GM12878 (cell line): ENCODE results near the gene CYP24A1.

Experiments used
- BCLAF1 ChIP-seq: fragments of 450-650 bp; IDR thresholded peaks from 2 replicates; pipeline ENCODE4 v1.6.1; 2017; ENCODE audit warnings: antibody characterized with exemption, mild to moderate bottlenecking, moderate library complexity
- CTCF ChIP-seq, 3 experiments: IDR thresholded peaks in 2 of 3; conservative IDR thresholded peaks in 1 of 3; 2 replicates each; pipeline ENCODE4 v1.5.1; 2011; ENCODE audit warnings: low read depth in 3 of 3, low read length in 3 of 3, mild to moderate bottlenecking in 3 of 3, control low read depth in 2 of 3, moderate library complexity in 2 of 3, inconsistent platforms in 1 of 3, mixed read lengths in 1 of 3; ENCODE audit not compliant: control insufficient read depth in 2 of 3, insufficient read depth in 1 of 3; ENCODE audit errors: extremely low read depth in 1 of 3
- IKZF1 ChIP-seq: fragments of 450-650 bp; conservative IDR thresholded peaks from 2 replicates; pipeline ENCODE4 v1.6.1; 2017; ENCODE audit warnings: antibody characterized with exemption, mild to moderate bottlenecking
- JUND ChIP-seq: IDR thresholded peaks from 2 replicates; pipeline ENCODE4 v1.6.1; 2012; ENCODE audit warnings: low read depth, mild to moderate bottlenecking, low read length, improper control_type of control experiment, moderate library complexity
- PKNOX1 ChIP-seq: fragments of 450-650 bp; IDR thresholded peaks from 2 replicates; pipeline ENCODE4 v1.6.1; 2016; ENCODE audit warnings: mild to moderate bottlenecking
- POLR2A ChIP-seq: IDR thresholded peaks from 2 replicates; pipeline ENCODE4 v1.6.1; 2011; ENCODE audit warnings: low read depth, mild to moderate bottlenecking, low read length
- SIN3A ChIP-seq: IDR thresholded peaks from 2 replicates; pipeline ENCODE4 v1.6.1; 2012; ENCODE audit warnings: low read depth, low read length, improper control_type of control experiment
- SKIL ChIP-seq: fragments of 450-650 bp; IDR thresholded peaks from 2 replicates; pipeline ENCODE4 v1.6.1; 2017; ENCODE audit warnings: mild to moderate bottlenecking, low read depth, inconsistent platforms; ENCODE audit not compliant: poor library complexity, severe bottlenecking
- SREBF2 ChIP-seq: IDR thresholded peaks from 2 replicates; pipeline ENCODE4 v1.6.1; 2012; ENCODE audit warnings: mild to moderate bottlenecking, low read length
- TCF7 ChIP-seq: IDR thresholded peaks from 2 replicates; pipeline ENCODE4 v1.6.1; 2014; ENCODE audit warnings: antibody characterized with exemption, borderline replicate concordance
- ZNF384 ChIP-seq: IDR thresholded peaks from 2 replicates; pipeline ENCODE4 v1.6.1; 2012; ENCODE audit warnings: low read depth, mild to moderate bottlenecking, low read length, improper control_type of control experiment, borderline replicate concordance

GRCh38 chr20:54127855-54128574 lies 45.8 kb downstream of the CYP24A1 start:
- no peak for TF ChIP-seq BCLAF1
- TF ChIP-seq POLR2A = no peak
- TF ChIP-seq CTCF (IDR thresholded peaks at IDR 0.05 in 2 of 3, conservative IDR thresholded peaks at IDR 0.05 in 1 of 3; ENCODE audit: control insufficient read depth in 2 of 3, extremely low read depth in 1 of 3, insufficient read depth in 1 of 3, low read depth in 3 of 3, low read length in 3 of 3) = no peak
- no peak for TF ChIP-seq ZNF384
- no peak for TF ChIP-seq PKNOX1
- no peak for TF ChIP-seq SIN3A
- no peak for TF ChIP-seq JUND
- no peak for TF ChIP-seq IKZF1
- TF ChIP-seq SKIL = no peak
- no peak for TF ChIP-seq TCF7
- TF ChIP-seq SREBF2 = no peak
